Right cardiac atrium (tissue), 5 donors: ENCODE data around the gene WLS. TPM values are rescaled to one million over a fixed set of nuclear protein-coding genes. Genes with fewer than 3 reads are reported as not detected.

Experiments used
- ATAC-seq, 2 donors: fragments of 200-7000 bp; cut with Tn5 transposase; one replicate each; pipeline versions ENCODE4 v1.8.0 to v1.9.1; 2020; ENCODE audit warnings: moderate library complexity in 2 of 2, mild to moderate bottlenecking in 1 of 2
- DNase-seq, 3 donors: peaks; one replicate each; pipeline ENCODE4 v3.0.0-alpha.2; 2020
- H3K27ac ChIP-seq: one replicate; pipeline ENCODE4 v1.5.1; 2013; ENCODE audit warnings: mild to moderate bottlenecking, low read length, control low read depth, moderate library complexity
- H3K27me3 ChIP-seq: one replicate; pipeline ENCODE4 v1.6.1; 2013; ENCODE audit not compliant: control insufficient read depth, insufficient read depth
- H3K4me1 ChIP-seq: one replicate; pipeline ENCODE4 v1.6.1; 2013; ENCODE audit warnings: low read length; ENCODE audit not compliant: control insufficient read depth, insufficient read depth
- H3K4me3 ChIP-seq: one replicate; pipeline ENCODE4 v1.5.1; 2013; ENCODE audit warnings: low read length, control low read depth
- H3K9me3 ChIP-seq: one replicate; pipeline ENCODE4 v1.6.1; 2013; ENCODE audit warnings: low read length; ENCODE audit not compliant: control insufficient read depth
- WGBS: extraction: QIAGEN DNeasy Blood & Tissue Kit; methylation state at CpG from one replicate; pipeline ENCODE4 v1.1.7; 2013; 5-methylcytosine and 5-hydroxymethylcytosine counted together
- intact Hi-C, 4 donors: fragments of 100-400 bp; cut with DNase I; formaldehyde crosslinking; loops; one replicate each; pipeline versions ENCODE4 v1.11.0 to v1.14.0; 2022 to 2023
- polyA plus RNA-seq: library from polyadenylated mRNA; stranded (reverse); fragments of 200-250 nt; gene quantifications from one replicate; pipeline ENCODE4 v1.2.3, GENCODE V29; 2013
- total RNA-seq, 4 donors: library from RNA; stranded (reverse); fragmentation: NEBNext Ultra II Directional; extraction: Animal tissue kit (Norgen Biotek cat#: 25700); gene quantifications; one replicate each; pipeline ENCODE4 v1.2.1, GENCODE V29; 2021
- donor health status: healthy with polysubstance abuse.
- donor health status: DM: no; HTN: yes; CAD: no.
- donor health status: DM: no; HTN: no; CAD: no.
- donor health status: DM: no; HTN: yes; CAD: no; lungs with severe emphysema.
- donor health status: DM: yes; HTN: yes; CAD: no.

The WLS gene
- total and polyA plus RNA-seq, 5 donors = 50.9 to 102 (median 101) TPM

DNA sequence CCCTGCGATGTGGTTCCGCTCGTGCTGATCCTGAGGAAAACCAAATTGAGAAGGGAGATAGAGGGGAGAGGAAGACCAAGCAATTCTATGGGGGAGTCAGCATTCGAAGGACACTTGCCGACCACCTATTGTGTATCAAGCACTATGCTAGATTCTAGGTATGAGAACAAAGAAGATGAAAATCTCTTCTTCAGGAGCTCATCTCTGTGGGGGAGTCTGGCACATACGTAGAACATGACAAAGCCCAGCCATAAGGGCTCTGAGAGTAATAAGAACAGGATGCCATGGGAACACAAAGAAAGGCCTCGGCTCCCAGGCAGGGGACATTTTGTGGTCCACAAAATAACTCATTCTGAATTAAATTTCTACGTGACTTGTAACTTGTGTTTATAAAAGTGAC lies 83.7 kb downstream of the WLS start:
- Histone ChIP-seq H3K27ac (no peak overlapping the region), H3K27me3 (no peaks in the 10 kb centered on the region), H3K4me1 (no peaks in the 10 kb centered on the region), H3K9me3 (no peaks in the 10 kb centered on the region), H3K4me3 (no peak overlapping the region)
- intact Hi-C loops = loop anchor here in 2 of 4 donors (10.0 kb wide), 2 partner anchors 66 to 86 kb away; partner anchors contain the start of gene WLS (in 1 of the 2)
- 93% methylated on average over 8 of the region's 8 CpGs for WGBS
- no peak for DNase-seq
- ATAC-seq = no peak

DNA sequence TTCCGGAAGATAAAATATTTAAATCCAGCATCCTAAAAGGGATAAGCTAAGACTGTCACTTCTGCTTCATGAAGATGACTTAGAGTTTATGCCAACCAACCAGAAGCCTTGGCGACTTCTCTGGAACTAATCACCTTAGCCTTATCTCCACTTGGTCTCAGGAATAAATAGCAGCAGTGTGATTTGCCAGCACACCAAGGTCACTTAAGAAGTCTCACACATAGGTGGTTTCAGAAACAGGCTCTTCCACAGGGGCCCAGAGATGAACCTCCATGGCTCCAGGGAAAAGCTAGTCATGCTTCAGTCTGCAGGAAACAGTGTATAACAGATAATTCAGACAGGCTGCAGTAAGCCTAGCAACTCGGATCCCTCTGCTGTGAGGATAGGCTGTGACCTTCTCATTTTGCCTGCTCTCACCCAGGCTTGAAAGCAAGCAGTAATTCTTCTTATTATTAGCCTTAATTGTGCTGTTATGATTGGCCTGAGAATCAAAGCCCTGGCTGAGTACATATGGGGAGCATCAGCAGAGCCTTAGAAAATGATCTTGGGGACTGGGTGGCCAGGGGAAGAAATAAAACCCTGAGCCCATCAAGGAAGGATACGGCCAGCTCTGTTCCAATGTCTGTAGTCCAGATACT lies 84.7 kb downstream of the WLS start:
- Histone ChIP-seq H3K27ac (peak overlapping the region; percentile 69), H3K4me1 (no peaks in the 10 kb centered on the region), H3K27me3 (no peaks in the 10 kb centered on the region), H3K9me3 (no peaks in the 10 kb centered on the region), H3K4me3 (no peak overlapping the region)
- ATAC-seq = no peak
- DNase-seq = no peak
- WGBS = 61% methylated on average over 4 of the region's 4 CpGs
- intact Hi-C loops = loop anchor here in 2 of 4 donors (10.0 kb wide), 2 partner anchors 67 to 87 kb away; partner anchors contain the start of gene WLS (in 1 of the 2)

DNA sequence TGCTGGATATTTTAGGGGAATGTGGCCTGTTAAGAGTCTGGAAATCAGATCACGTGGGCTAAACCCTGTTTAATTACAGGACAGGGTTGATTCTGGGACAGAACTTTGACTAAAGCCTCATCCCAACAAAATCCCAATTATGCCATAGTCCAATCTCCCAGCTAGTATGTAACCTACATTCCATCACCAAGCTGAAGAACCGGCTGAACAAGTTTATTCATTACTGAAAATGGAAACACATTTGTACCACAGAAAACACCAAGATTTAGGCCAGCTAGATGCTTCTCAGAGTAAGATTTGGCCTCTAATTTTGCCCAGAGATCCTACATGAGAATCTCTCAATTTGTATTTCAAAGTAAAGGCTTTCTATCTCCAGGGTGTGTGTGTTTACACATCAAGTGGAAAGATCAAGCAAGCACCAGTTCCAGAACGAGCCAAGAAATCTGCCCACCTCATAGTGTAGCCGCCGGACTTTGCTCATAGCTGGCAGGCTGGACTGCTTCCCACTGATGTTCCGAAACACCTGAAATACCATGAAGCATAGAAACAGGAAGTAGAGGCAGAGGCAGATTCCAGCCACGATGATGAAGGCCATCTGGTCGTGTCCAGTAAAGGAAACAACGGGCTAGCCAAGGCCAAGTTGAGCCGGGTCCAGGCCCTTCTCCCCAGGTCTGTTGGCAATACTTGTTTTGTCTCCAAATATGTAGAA lies 86.8 kb downstream of the WLS start:
- H3K4me3 ChIP-seq = no peak overlapping the region
- intact Hi-C loops = loop anchor here in 2 of 4 donors (10.0 kb wide), 2 partner anchors 69 to 89 kb away; partner anchors contain the start of gene WLS (in 1 of the 2)
- H3K27me3 ChIP-seq = no peaks in the 10 kb centered on the region
- 60% methylated on average over 10 of the region's 10 CpGs for WGBS
- no peak overlapping the region for H3K27ac ChIP-seq
- ATAC-seq (no peak), DNase-seq (peak in 1 of 3 donors; percentile 55)
- no peaks in the 10 kb centered on the region for H3K9me3 ChIP-seq
- peaks cover 7% of the 10 kb centered on the region for H3K4me1 ChIP-seq

DNA sequence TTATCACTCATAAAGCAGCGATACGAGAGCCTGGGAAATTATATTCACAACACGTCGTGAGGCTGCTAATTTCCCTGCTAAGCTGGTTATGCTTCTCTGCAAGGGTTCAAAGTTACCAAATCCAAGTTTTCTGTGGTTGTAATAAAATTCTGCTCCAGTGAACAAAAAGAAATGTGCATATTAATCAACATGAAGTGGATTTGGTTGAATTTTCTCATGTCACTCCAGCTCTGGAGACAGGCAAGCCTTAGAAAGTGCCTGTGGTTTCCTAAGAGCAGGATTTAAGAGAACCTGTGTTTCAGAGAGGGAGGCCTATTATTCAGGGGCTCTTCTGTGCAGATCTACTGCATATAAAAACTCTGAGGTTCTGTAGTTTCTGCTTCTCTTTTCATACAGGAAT lies 87.5 kb downstream of the WLS start:
- intact Hi-C loops = loop anchor here in 2 of 4 donors (10.0 kb wide), 2 partner anchors 70 to 90 kb away; partner anchors contain the start of gene WLS (in 1 of the 2)
- Histone ChIP-seq H3K9me3 (no peaks in the 10 kb centered on the region), H3K4me1 (peaks cover 7% of the 10 kb centered on the region), H3K27me3 (no peaks in the 10 kb centered on the region), H3K4me3 (no peak overlapping the region), H3K27ac (no peak overlapping the region)
- ATAC-seq = no peak
- 64% methylated on average over 4 of the region's 4 CpGs for WGBS
- DNase-seq = no peak

DNA sequence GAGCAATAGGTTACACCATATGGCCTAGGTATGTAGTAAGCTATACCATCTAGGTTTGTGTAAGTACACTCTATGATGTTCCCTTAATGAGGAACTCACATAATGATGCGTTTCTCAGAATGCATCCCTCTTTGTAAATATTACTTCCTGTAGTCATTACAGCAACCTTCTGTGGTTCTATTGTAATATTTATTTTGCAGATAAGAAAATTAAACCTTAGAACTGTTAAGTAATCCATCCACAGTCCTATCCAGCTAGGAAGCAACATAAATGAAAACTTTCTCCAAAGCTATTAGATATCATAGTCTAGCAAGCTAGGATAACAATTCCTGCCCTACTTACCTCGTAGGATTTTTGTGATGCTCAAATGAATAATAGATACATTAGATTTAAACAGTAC lies 88.7 kb downstream of the WLS start:
- no peaks in the 10 kb centered on the region for H3K9me3 ChIP-seq
- intact Hi-C loops = loop anchor here in 2 of 4 donors (10.0 kb wide), 2 partner anchors 71 to 91 kb away; partner anchors contain the start of gene WLS (in 1 of the 2)
- no peak overlapping the region for H3K4me3 ChIP-seq
- H3K27ac ChIP-seq = no peak overlapping the region
- peaks cover 7% of the 10 kb centered on the region for H3K4me1 ChIP-seq
- no peaks in the 10 kb centered on the region for H3K27me3 ChIP-seq
- WGBS = 69% methylated on average over 2 of the region's 2 CpGs
- DNase-seq (no peak), ATAC-seq (no peak)

DNA sequence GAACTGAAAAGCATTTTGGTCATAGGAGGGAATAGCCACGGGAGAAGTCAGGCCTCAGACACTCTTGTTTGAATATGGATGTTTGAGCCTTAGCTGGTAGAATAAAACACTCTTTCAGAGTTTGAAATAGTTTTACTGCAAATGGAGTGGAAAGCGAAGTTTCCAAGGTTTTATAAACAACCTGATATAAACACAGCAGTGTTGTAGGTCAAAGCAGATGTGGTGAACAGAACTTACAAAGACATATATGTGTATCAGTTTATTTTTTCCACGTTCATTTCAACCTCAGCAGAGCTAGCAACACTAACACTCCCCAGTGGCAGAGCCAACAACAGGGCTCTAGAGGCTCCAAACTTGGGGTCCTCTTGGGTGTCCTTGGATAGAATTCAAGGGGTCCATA lies 89.9 kb downstream of the WLS start:
- Histone ChIP-seq H3K4me3 (no peak overlapping the region), H3K27me3 (no peaks in the 10 kb centered on the region), H3K9me3 (no peaks in the 10 kb centered on the region), H3K4me1 (peaks cover 7% of the 10 kb centered on the region), H3K27ac (peak overlapping the region; percentile 91)
- 63% methylated on average over 3 of the region's 3 CpGs for WGBS
- DNase-seq (no peak), ATAC-seq (no peak)
- intact Hi-C loops = loop anchor here in 2 of 4 donors (10.0 kb wide), 2 partner anchors 72 to 92 kb away; partner anchors contain the start of gene WLS (in 1 of the 2)

DNA sequence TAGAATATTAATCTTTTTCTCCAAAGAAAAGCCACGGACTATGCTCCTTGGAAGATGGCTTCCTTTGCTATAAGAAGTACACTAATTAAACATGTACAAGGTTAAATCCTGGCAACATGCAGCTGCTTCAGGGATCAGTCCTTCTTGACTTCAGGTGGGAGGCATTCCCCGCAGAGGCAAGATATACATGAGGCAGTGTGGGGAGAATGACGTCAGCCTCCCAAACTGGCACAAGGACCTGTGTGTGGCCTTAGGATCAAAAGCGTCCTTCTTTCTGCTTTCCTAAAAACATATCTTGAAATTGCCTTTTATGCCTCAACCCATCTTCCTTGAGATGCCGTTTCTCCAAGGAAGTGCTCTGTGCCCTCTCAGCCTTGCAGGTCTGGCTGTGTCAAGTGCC lies 90.3 kb downstream of the WLS start:
- ATAC-seq (peak in 1 of 2 donors; percentile 19), DNase-seq (peak in 1 of 3 donors; percentile 47)
- intact Hi-C loops = loop anchor here in 2 of 4 donors (10.0 kb wide), 2 partner anchors 73 to 93 kb away; partner anchors contain the start of gene WLS (in 1 of the 2)
- Histone ChIP-seq H3K27me3 (no peaks in the 10 kb centered on the region), H3K27ac (peak overlapping the region; percentile 91), H3K4me1 (peaks cover 7% of the 10 kb centered on the region), H3K4me3 (no peak overlapping the region), H3K9me3 (no peaks in the 10 kb centered on the region)
- 48% methylated on average over 5 of the region's 5 CpGs for WGBS

DNA sequence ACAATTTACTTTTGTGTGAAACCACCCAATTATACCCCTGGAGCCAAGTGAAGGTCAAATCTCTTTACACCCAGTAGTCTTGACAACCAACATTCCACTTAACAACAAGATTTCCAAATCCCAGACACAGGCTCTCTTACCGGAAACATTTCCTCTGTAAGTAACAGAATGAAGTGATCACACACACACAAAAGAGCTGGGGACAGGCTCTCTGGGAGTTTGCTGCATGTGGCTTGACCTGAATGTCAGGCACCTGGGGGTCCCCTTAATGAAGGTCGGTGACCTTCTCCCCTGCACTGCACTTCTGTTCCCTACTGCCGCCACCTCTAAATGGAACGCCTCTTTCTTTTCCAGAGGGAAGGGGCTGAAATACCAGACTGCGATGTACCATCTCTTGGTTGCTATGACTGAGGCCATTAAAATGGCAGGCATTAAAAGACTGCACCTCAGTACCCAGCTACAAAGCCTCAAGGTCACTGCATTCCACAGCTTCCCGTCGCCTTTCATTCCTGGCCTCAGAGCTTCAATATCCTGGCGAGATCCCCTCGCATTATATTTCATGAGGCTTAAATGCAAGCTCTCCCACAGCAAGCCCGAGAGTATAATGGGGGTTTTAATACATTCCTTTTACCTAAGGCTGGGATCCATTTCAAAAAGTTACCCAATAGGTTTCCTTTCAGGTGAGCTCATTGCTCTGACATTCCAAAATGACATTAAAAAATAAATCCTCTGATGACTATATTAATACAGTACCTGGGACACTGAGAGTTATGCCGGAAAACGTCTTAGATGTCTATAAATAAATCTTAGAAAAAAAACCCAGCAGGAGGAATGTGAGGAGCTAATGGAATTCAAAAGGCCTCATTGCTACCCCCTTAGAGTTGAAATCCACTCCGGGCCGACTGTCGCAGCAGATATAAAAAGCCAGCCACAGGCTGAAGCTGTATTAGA lies 91.0 kb downstream of the WLS start:
- peaks cover 7% of the 10 kb centered on the region for H3K4me1 ChIP-seq
- WGBS = 55% methylated on average over 15 of the region's 15 CpGs
- ATAC-seq = peak; percentile 75 to 89
- H3K27me3 ChIP-seq = no peaks in the 10 kb centered on the region
- H3K27ac ChIP-seq = peak overlapping the region; percentile 91
- DNase-seq = no peak
- H3K9me3 ChIP-seq = no peaks in the 10 kb centered on the region
- no peak overlapping the region for H3K4me3 ChIP-seq
- intact Hi-C loops = loop anchor here in 2 of 4 donors (10.0 kb wide), 2 partner anchors 73 to 93 kb away; partner anchors contain the start of gene WLS (in 1 of the 2)

DNA sequence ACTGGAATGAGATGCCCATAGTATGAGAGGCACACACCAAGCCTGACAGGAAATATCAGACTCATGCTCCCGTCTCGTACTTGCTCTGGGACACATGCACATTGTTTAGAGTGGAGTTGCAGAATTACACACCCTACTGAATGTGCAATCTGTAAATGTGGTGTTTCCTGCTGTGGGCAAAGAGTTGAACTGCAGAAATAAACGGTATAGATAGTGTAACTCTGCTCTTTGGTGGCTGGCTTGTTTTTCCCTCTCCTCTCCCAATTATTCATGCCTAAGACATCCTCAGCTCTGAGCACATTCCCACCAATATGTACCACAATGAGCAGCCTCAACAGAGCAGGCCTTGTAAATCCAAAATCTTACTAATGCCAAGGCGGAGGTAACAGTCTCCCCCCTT lies 91.8 kb downstream of the WLS start:
- H3K27ac ChIP-seq = peak overlapping the region; percentile 17
- ATAC-seq = peak in 1 of 2 donors; percentile 37
- WGBS = 51% methylated on average over 4 of the region's 4 CpGs
- DNase-seq = no peak
- H3K9me3 ChIP-seq = no peaks in the 10 kb centered on the region
- H3K4me1 ChIP-seq = peaks cover 7% of the 10 kb centered on the region
- no peaks in the 10 kb centered on the region for H3K27me3 ChIP-seq
- intact Hi-C loops = loop anchor here in 2 of 4 donors (10.0 kb wide), 2 partner anchors 74 to 94 kb away; partner anchors contain the start of gene WLS (in 1 of the 2)
- no peak overlapping the region for H3K4me3 ChIP-seq

DNA sequence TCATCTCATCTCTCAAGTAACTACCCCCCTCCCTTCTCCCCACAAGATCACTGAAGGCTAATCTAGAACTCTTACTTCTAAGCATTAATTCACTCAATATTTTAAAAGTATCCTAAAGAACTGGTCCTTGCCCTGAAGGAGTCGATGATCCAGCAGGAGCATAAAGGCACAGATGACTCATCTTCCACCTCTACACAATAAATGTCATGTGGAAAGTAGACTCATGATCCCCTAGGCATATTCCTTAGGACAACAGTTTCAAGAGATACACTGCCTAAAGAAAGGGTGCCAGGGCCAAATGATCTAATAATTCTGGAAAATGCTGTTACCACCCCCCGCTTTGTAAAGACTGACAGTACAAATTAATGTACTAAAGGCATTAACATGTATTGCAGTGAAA lies 96.1 kb downstream of the WLS start:
- H3K4me1 ChIP-seq = peaks cover 1% of the 10 kb centered on the region
- no peak overlapping the region for H3K27ac ChIP-seq
- no peaks in the 10 kb centered on the region for H3K9me3 ChIP-seq
- no peaks in the 10 kb centered on the region for H3K27me3 ChIP-seq
- intact Hi-C loops = no loop called here
- ATAC-seq (no peak), DNase-seq (no peak)
- H3K4me3 ChIP-seq = no peak overlapping the region
- WGBS = 97% methylated on average over 2 of the region's 2 CpGs
